Brain pericyte (primary cell): ENCODE data around the gene GFY.

Source experiments
- DNase-seq: peaks from one replicate; pipeline ENCODE4 v3.0.0-alpha.2; 2012; ENCODE audit warnings: low read depth, low spot score

Gene GFY

GRCh38 chr19:49408816-49409440 lies 16.3 kb upstream of the GFY start:
- DNase-seq, result no peak

- DNase-seq, result no peak
Measured at GRCh38 chr19:49409441-49410029, 15.7 kb upstream of the GFY start.

GRCh38 chr19:49411681-49412326 lies 13.4 kb upstream of the GFY start:
- no peak for DNase-seq

- DNase-seq, result no peak
Measured at GRCh38 chr19:49413348-49413747, 11.8 kb upstream of the GFY start.

GRCh38 chr19:49414256-49414655 lies 10.9 kb upstream of the GFY start:
- no peak for DNase-seq

- DNase-seq, result no peak
Measured at GRCh38 chr19:49415102-49415809, 9.9 kb upstream of the GFY start.

- DNase-seq, result no peak
Measured at GRCh38 chr19:49415810-49416200, 9.4 kb upstream of the GFY start.

- DNase-seq, result no peak
Measured at GRCh38 chr19:49417088-49417487, 8.1 kb upstream of the GFY start.

- no peak for DNase-seq
Measured at GRCh38 chr19:49418511-49418910, 6.7 kb upstream of the GFY start.

GRCh38 chr19:49419173-49419572 lies 6.0 kb upstream of the GFY start:
- no peak for DNase-seq

- DNase-seq, result no peak
Measured at GRCh38 chr19:49420227-49420626, 5.0 kb upstream of the GFY start.

GRCh38 chr19:49421039-49421877 lies 3.9 kb upstream of the GFY start:
- DNase-seq, result no peak

GRCh38 chr19:49421878-49422202 lies 3.3 kb upstream of the GFY start:
- DNase-seq, result no peak

- no peak for DNase-seq
Measured at GRCh38 chr19:49422407-49423070, 2.6 kb upstream of the GFY start.

GRCh38 chr19:49423071-49423984 lies 1.9 kb upstream of the GFY start, which contains the start of gene PTH2:
Gene PTH2, minus strand, starts transcription at chr19:49423441. Its CDS starts 102 bp downstream, at chr19:49423339.
- no peak for DNase-seq

- no peak for DNase-seq
Measured at GRCh38 chr19:49423985-49424303, 1.2 kb upstream of the GFY start.

- DNase-seq, result no peak
Measured at GRCh38 chr19:49425922-49426592, 869 bp downstream of the GFY start.

GRCh38 chr19:49427339-49427738 lies 2.2 kb downstream of the GFY start:
- no peak for DNase-seq

GRCh38 chr19:49427855-49428546 lies 2.8 kb downstream of the GFY start:
- no peak for DNase-seq
